HTERT RPE-1 (cell line): ENCODE measurements around the gene FDXR.

Experiments used
- in situ Hi-C: fragments of 300-500 bp; cut with MboI; formaldehyde crosslinking; loops from 4 replicates; pipeline ENCODE4 v1.14.3; 2020; ENCODE audit warnings: low sequenced_read_pairs

Gene FDXR

DNA sequence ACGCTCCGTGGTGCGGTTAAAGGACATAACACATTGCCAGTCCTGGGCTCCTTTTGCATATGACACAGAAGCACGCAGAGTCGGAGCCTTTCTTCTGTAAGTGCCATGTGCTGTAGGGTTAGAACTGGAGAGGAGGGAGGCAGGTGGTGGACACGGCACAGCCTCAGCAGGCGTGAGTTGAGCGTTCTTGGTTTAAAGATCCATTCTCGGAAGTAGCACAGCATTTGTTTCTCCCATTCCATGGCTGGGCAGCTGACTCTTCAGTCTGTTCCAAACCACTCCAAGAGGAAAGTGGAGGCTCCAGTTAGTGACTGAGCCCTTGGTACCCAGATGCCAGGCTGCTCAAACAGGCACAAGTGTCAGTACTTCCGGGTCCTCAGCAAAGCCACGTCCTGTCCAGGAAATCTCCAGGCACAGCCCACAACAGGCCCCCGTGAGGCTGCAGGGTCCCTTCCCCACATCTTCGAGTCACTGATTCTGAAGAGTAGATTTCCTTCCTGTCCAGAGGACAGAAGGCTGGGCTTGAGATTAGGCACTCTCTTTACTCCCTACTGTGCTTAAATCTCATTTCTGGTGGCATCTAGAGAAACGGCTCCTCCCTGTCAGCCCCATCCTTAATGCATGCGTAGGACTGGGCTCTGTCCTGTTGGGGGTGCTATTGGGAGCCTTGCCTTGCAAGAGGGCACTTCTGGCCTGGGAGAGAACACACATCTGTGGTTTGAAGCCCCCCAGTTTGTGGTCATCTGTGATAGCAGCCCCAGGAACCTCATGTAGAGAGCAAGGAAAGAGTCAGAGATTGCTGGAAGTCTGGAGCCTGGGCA is 57.0 kb downstream of the FDXR start:
- in situ Hi-C loops: no loop called here

DNA sequence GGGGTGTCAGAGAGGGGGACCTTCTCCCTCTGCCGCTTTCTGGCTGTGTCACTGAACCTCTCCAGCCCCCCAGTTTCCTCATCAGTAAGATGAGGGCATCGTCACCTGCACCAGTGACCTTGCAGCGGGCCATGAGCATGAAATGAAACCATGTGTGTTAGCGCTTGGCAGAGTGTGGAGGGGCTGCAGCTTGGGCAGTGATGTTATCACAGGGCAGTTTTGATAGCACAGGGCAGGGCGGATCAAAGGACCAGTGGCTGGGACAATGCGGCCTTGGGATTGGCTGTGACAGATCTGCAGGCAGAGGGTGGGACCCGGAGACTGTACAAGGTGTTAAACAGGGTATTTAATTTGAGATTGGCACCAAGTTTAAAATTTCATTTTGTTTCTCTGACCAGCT is 57.7 kb downstream of the FDXR start:
- in situ Hi-C loops: no loop called here

GRCh38 chr17:74814453-74814852 is 58.3 kb downstream of the FDXR start:
- in situ Hi-C loops: no loop called here
